Measurements from ENCODE around the gene HOXC5.
"Not testable (repeated sequence)": the region's sequence is repeated elsewhere in the genome, so short reads cannot be mapped to it uniquely, and the experiment has no call there.

HOXC5 gene

GRCh38 chr12:54035568-54036264 lies 2.9 kb downstream of the HOXC5 start:
- no peak for DNase-seq

- DNase-seq = no peak
Observed at GRCh38 chr12:54036620-54037359, 3.9 kb downstream of the HOXC5 start.

DNA sequence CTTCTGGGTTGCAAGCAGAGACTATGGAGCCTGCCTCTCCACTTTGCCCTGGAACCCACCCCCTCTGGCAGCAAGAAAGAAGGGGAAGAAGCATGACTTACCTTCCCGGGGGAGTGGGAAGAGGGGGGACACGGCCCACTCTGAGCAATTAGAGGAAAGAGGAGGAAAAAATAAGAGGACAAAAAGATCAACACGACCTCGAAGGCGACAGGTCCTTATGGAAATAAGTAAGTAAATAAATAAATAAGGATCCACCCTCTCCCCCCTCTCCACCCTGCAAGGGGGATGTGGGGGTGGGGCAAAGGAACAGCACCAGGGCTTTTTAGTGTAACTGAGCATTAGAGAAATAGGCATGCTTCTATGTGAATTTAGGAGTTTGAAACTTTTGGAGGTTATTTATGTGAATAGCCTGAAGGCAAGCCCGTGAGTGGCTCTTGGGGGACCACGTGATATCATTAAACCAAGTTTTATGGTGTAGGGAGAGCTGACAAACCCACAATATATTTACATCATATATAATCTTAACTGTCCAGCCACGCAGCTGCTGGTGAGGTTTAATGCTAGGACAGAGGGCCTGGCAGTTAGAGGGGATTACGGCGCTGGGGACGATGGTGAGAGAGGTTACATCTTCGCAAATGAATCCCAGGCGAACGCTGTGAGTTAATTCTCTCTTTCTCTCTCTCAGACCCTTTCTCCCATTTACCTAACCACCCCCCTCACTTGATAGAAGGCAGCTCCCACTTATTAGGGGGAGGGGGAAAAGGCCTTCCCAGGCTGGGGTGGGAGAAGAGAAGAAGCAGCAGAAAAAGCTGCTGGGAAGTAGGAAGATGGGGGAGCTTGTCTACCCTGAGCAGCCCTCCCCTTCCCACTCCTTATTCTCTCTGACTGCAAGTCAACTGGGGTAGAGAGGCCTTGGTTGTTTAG lies 4.8 kb downstream of the HOXC5 start:
- DNase-seq = no peak

DNA sequence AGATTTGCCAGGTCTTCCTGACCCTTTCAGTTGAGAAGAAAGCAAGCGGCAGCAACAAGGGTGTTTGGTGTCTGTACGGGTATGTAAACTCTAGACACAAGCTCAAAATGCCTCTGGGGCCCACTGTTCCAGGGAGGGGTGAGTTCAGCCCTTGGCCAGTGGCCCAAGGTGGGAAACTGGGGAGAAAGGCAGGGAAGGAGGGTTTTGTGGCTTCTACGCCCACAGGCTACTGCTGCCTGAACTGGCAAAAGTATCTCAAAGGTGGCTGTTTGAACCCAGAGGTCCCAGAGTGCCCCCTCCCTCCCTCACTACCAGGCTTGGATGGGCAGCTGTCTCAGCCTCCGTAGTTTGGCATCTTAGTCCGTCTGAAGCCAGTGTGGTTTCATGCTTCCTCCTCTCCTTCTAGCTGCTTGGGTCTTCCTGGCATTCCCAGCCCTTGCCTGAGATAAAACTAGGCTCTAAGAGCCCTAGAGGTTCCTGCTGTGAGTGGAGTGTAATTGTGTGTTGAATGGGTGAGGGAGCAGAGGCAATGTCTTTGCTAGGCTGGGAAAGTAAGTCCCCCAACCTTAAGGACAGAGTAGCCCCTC lies 5.5 kb downstream of the HOXC5 start:
- no peak for DNase-seq

GRCh38 chr12:54038871-54039414 lies 6.1 kb downstream of the HOXC5 start:
- DNase-seq = no peak

- DNase-seq = no peak
Observed at GRCh38 chr12:54039417-54040147, 6.7 kb downstream of the HOXC5 start.

DNA sequence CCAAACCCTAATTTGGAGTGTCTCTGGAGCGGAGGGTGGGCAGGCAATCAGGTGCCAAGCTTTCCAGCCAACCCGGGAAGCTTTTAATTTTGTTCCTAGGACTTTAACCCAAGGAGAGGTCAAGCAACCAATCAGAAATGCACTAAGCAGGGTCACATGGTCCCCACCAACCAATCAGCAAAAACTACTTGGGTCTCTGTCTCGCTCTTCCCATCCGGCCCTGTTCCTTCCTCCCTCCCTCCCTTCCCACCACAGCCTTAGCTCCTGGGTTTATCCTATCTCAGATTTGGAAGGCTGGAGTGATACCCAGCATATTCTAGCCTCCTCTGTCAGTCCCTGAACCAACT lies 7.3 kb downstream of the HOXC5 start:
- no peak for DNase-seq

- no peak for DNase-seq
Observed at GRCh38 chr12:54040648-54041047, 7.8 kb downstream of the HOXC5 start.

DNA sequence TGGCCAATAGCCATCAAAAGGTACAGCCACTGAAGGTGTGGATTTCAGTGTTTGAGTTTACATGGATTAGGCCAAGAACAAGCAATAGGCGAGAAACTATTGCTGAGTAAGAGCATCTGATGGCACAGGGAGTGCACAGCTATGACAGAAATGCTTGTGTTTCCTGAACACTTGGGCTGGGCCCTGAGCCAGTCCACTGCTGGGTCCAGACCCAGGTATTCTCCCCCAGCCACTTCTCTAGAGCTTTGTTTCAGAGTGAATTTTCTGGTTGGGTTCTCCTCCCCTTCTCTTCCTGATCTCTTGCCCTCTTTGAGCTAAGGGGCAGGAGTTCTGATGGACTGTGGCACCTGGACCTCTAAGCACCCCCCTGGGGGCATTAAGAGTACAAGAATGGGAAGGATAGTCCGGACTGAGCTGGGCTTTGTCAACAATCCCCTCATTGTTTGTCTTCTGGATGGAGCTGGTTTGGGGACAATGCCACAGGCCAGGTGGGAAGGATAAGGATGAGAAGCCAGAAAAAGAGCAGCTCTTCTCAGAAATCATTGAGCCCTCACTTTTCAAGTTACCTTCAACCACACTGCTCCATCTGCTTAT lies 8.3 kb downstream of the HOXC5 start:
- no peak for DNase-seq

GRCh38 chr12:54042033-54042432 lies 9.2 kb downstream of the HOXC5 start:
- DNase-seq = not testable (repeated sequence)

DNA sequence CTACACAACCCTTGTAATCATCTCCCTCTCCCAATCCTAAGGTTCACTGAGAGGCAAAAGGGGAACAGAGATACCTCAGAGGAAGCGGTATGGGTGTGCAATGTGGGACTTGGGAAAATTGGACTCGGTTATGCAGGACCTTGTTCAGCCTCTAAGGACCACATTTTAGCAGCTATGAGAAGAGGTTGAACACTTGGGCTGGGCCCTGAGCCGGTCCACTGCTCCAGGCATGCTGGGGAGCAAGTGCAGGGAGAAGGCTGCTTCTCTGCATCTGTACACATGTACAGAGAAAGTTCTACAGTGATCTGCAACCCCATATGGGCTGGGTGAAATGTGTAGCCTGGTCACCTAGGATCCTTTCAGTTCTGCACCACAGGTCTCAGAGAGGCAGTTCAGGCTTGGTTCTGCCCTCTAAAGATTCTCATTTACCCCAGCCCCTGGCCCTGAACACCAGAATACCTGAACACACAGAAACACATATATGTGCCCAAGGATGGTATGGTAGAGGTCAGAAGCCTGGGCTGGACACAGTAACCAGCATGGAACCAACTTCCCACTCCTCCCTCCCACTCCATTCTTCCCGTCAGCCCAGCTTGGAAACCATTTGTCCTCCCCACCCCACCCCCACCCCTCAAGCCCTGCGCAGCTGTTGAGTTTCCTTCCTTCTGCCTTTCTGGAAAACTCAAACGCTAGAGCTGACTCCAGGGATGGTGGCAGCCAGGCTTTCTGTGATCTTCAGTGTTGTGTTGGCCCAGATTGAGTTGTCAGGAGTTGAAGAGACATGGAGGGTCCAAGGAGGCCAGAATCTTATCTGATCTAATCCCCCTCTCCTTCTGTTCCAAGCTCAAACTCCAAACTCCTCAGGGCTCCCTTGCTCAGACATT lies 10.4 kb downstream of the HOXC5 start:
- DNase-seq = no peak

DNA sequence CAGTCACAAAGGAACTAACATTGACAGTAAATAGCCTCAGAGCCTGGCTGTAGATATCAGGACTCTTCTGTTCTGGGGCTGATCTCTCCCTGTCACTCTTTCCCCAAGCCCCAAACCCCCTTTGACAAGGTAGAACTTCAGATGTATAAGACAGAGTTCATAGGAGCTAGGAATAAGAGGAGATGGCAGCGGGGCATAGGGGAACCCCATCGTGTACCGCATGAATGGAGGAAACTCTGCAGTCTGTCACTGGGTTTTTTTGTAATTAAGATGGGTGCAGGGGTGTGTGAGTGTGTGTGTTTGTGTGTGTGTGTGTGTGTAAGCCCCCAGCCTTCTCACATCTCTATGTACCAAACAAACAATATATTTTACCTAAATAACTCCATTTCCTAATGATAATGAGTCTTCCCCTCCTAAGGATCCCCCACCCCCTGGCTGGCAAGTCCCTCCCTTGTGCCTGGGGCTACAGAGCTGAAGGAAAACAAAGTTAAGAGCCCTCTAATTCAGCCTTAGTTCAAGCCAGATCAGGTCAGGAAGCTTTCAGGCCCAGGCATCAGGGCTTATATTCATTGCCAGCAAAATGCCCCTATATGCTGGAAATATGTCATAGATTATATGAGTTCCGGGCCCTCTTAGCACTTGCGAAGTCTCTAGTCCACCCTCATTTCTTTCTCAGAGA lies 11.7 kb downstream of the HOXC5 start:
- no peak for DNase-seq

DNA sequence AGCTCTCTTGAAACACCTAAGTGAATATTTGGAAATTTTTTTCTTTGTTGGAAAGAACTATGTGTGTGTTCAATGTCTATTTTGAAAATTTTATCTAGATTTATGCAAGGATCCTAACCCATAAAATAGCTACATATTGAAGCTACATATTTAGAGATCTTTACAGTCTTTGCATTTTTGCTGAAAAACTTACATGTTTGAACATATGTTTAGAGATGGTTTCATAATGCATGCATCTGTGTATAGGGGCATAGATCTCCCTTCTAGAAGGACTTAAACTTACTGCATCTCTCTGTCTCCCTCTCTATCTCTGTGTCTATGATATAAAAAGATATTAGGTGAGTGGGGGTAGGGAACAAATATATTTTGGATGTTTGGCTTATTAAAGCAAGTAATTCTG lies 12.6 kb downstream of the HOXC5 start:
- DNase-seq = no peak

- DNase-seq = no peak
Observed at GRCh38 chr12:54045868-54046521, 13.1 kb downstream of the HOXC5 start.

DNA sequence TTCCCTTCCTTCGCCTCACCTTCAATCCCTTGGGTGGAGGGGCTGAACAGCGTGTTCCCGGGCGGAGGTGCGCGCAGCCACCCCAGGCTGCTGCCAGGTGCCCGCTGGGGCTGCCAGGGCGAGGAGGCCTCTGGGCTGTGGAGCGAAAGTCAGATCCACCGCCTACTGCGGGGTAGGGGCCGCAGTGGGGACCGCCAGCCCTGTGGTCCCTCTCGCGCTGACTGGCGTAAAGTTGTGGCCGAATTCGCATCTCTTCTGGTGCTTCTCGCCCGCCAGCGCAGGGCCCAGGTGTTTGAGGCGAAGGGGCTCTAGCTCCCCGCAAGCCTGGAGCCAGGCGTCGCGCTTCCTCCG lies 13.9 kb downstream of the HOXC5 start:
- DNase-seq = no peak

- DNase-seq = no peak
Observed at GRCh38 chr12:54047160-54047963, 14.5 kb downstream of the HOXC5 start.

DNA sequence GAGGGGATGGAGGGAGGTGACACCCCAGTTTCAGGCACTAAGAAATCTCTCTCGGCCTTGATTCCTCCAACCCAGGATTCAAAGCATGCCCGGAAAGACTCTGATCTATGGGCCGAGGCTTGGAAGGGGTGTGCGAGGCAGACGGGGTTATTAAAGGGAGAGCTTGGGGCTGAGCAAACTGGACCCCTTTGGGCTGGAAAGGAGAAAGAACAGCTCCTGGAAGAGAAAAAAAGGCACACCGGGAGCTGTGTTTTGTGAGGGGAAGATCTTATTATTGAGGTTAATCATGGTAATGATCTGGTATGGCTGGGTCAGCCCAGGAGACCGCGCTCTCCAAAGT lies 15.1 kb downstream of the HOXC5 start:
- DNase-seq = no peak

DNA sequence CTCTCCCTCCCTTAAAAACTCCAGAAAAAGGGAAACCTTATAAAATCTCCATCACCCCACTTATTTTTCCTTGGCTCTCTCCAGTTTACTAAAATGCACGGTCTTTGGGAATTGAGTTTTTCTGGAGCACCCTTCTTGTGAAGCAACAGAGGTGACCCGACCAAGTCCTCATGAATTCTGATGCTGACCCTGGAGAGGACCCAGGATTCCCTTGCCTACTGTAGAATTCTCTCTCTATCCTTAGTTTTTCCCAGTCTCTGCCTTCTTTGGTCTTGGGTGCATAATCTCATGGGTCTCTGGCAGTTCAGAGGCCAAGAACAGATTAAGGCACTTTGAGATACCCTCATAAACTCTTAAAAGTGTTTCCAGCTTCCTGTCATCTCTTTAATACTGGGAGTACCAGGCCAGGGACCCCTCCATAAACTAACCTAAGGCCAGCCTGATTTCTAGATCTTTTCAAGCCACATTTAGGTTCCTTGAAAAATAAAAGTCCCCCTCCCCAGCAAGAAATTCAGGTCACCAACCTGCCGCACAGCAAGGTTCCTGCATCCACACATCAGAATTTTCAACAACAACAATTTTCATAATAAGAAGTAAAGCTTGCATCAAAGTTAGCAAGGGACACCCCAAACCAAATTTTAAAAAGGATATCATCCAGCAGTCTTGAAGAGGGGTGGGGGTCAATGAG lies 15.7 kb downstream of the HOXC5 start:
- no peak for DNase-seq
